Neural crest cell (in vitro differentiated cells): ENCODE data around the gene RBMS3. TPM values are rescaled to one million over a fixed set of nuclear protein-coding genes. Genes with fewer than 3 reads are reported as not detected.

Experiments used
- DNase-seq: peaks from one replicate; pipeline ENCODE4 v3.0.0; 2021; ENCODE audit warnings: low read depth, mixed read lengths, low spot score
- H3K27ac Mint-ChIP-seq: one replicate; pipeline ENCODE4 v1.8.0; 2021; ENCODE audit warnings: mild to moderate bottlenecking, mixed read lengths; ENCODE audit not compliant: unreplicated experiment
- H3K27me3 Mint-ChIP-seq: 2 replicates; pipeline ENCODE4 v1.8.0; 2021; ENCODE audit warnings: low read depth, mild to moderate bottlenecking, mixed read lengths
- H3K36me3 Mint-ChIP-seq: 2 replicates; pipeline ENCODE4 v1.8.0; 2021; ENCODE audit warnings: low read depth, mild to moderate bottlenecking, mixed read lengths
- H3K4me1 Mint-ChIP-seq: 2 replicates; pipeline ENCODE4 v1.8.0; 2021; ENCODE audit warnings: mixed read lengths
- H3K4me3 Mint-ChIP-seq: one replicate; pipeline ENCODE4 v1.8.0; 2021; ENCODE audit warnings: mild to moderate bottlenecking, mixed read lengths
- H3K9me3 Mint-ChIP-seq: 2 replicates; pipeline ENCODE4 v1.8.0; 2021; ENCODE audit warnings: mixed read lengths
- CTCF ChIP-seq: fragments of 200-600 bp; sonication (generic); conservative IDR thresholded peaks from 2 replicates; pipeline ENCODE4 v1.5.0; 2021; ENCODE audit warnings: antibody characterized with exemption, mild to moderate bottlenecking
- total RNA-seq: library from RNA; stranded (reverse); gene quantifications from 2 replicates; pipeline ENCODE4 v1.2.1, GENCODE V29; 2021

Gene RBMS3
- total RNA-seq, 1 donor from 2014 or later: 35.4 TPM

- DNase-seq: no peak
- Mint-ChIP-seq H3K27me3 (no peaks in the 10 kb centered on the region), H3K36me3 (no peaks in the 10 kb centered on the region), H3K27ac (no peak overlapping the region), H3K4me3 (no peak overlapping the region), H3K9me3 (no peaks in the 10 kb centered on the region), H3K4me1 (peaks cover 40% of the 10 kb centered on the region)
- TF ChIP-seq CTCF: no peak
These were observed 3.6 kb upstream of the RBMS3 start for GRCh38 chr3:29277249-29277648.

- Mint-ChIP-seq H3K4me3 (peak overlapping the region; percentile 91), H3K27ac (peak overlapping the region; percentile 62), H3K9me3 (no peaks in the 10 kb centered on the region), H3K27me3 (no peaks in the 10 kb centered on the region), H3K4me1 (peaks cover 56% of the 10 kb centered on the region), H3K36me3 (no peaks in the 10 kb centered on the region)
- DNase-seq: no peak
- TF ChIP-seq CTCF: no peak
These were observed 1.6 kb upstream of the RBMS3 start for GRCh38 chr3:29279286-29279685.

- no peak overlapping the region for H3K27ac Mint-ChIP-seq
- H3K27me3 Mint-ChIP-seq: no peaks in the 10 kb centered on the region
- no peak for TF ChIP-seq CTCF
- DNase-seq: no peak
- peaks cover 56% of the 10 kb centered on the region for H3K4me1 Mint-ChIP-seq
- no peaks in the 10 kb centered on the region for H3K36me3 Mint-ChIP-seq
- H3K4me3 Mint-ChIP-seq: peak overlapping the region; percentile 91
- no peaks in the 10 kb centered on the region for H3K9me3 Mint-ChIP-seq
These were observed 1.1 kb upstream of the RBMS3 start for GRCh38 chr3:29279806-29280205.

GRCh38 chr3:29281094-29281343, 148 bp downstream of the RBMS3 start:
- no peaks in the 10 kb centered on the region for H3K36me3 Mint-ChIP-seq
- H3K4me3 Mint-ChIP-seq: peak overlapping the region; percentile 91
- peak overlapping the region; percentile 92 for H3K27ac Mint-ChIP-seq
- no peak for TF ChIP-seq CTCF
- no peak for DNase-seq
- H3K9me3 Mint-ChIP-seq: no peaks in the 10 kb centered on the region
- H3K4me1 Mint-ChIP-seq: peaks cover 65% of the 10 kb centered on the region
- H3K27me3 Mint-ChIP-seq: no peaks in the 10 kb centered on the region

GRCh38 chr3:29281344-29282241, 722 bp downstream of the RBMS3 start:
- Mint-ChIP-seq H3K27ac (peak overlapping the region; percentile 92), H3K4me3 (peak overlapping the region; percentile 91)

More at GRCh38 chr3:29281344-29282241, 722 bp downstream of the RBMS3 start:
- peaks cover 71% of the 10 kb centered on the region for H3K4me1 Mint-ChIP-seq
- H3K9me3 Mint-ChIP-seq: no peaks in the 10 kb centered on the region
- DNase-seq: peak; percentile 29
- no peak for TF ChIP-seq CTCF
- no peaks in the 10 kb centered on the region for H3K27me3 Mint-ChIP-seq
- H3K36me3 Mint-ChIP-seq: no peaks in the 10 kb centered on the region
